ENCODE results near the gene CARHSP1.

DNA sequence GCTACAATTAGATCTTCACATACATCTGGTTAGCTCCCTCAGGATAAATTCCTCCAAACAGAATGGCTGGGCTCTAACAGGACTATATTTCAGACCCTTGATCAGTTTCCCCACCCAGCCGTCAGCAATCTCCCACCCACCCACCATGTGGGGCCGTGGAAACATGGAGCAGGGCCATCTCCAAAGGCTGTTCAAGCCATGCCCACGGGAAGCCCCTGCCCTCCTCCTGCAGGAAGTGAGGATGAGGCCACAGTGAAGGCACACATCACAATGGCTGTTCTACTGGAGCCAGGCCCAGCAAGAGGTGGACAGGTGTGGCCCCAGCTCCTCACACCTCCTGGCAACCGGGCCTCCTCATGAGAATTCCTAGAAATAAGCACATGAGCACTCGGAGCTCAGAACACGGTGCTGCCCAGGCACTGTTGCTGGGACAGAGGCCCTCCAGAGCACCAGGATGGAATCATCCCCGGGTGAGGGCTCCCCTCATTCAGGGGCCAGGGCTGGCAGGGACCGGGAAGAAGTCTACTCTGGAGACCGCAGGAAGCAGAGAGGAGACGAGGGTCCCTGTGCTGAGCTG lies 13.3 kb upstream of the CARHSP1 start, which contains the start of gene LITAFD:
- TF ChIP-seq, protein P1, sequence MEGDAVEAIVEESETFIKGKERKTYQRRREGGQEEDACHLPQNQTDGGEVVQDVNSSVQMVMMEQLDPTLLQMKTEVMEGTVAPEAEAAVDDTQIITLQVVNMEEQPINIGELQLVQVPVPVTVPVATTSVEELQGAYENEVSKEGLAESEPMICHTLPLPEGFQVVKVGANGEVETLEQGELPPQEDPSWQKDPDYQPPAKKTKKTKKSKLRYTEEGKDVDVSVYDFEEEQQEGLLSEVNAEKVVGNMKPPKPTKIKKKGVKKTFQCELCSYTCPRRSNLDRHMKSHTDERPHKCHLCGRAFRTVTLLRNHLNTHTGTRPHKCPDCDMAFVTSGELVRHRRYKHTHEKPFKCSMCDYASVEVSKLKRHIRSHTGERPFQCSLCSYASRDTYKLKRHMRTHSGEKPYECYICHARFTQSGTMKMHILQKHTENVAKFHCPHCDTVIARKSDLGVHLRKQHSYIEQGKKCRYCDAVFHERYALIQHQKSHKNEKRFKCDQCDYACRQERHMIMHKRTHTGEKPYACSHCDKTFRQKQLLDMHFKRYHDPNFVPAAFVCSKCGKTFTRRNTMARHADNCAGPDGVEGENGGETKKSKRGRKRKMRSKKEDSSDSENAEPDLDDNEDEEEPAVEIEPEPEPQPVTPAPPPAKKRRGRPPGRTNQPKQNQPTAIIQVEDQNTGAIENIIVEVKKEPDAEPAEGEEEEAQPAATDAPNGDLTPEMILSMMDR (IDR thresholded peaks at IDR 0.05): no peak
- no peak for TF ChIP-seq POLR2A (IDR thresholded peaks at IDR 0.05)
